ENCODE data around the gene ANKS3. TPM values are rescaled to one million over a fixed set of nuclear protein-coding genes. Genes with fewer than 3 reads are reported as not detected.

The ANKS3 gene
- total and polyA plus RNA-seq, 10 of the 15 experiments (the other 5 are each of a cell fraction or from before 2014, with no cell fraction given), result 0.29 to 14.2 (median 8.5) TPM

DNA sequence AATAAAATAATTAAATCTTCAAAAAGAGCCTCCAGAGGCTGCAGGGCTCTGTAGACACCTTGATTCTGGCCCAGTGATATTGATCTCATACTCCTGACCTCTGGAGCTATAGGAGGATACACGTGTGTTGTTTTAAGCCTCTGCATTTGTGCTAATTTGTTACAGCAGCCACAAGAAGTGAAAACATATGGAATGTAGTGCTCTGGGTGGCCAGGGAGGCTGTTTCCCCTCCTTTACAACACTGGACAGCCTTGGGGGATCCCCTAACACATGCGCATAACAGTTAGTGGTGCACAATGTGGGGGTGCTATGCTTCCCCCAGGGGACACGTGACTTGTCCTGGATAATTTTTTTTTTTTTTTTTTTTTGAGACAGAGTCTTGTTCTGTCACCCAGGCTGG, 37.6 kb upstream of the ANKS3 start:
- FAIRE-seq, result no peak
- TF ChIP-seq EED (IDR thresholded peaks at IDR 0.05; ENCODE audit: low read depth) (no peak), ZSCAN29 (IDR thresholded peaks at IDR 0.05) (no peak), NR2C1 (IDR thresholded peaks at IDR 0.05) (no peak), SPI1 (IDR thresholded peaks at IDR 0.05; ENCODE audit: borderline replicate concordance, insufficient read depth, low read depth, low read length) (no peak), MYC (IDR thresholded peaks at IDR 0.05; ENCODE audit: insufficient read depth, insufficient read length, insufficient replicate concordance, low read length, severe bottlenecking) (no peak), RB1 (IDR thresholded peaks at IDR 0.05; ENCODE audit: borderline replicate concordance) (no peak), PML (IDR thresholded peaks at IDR 0.05; ENCODE audit: low read length) (no peak), JUNB (IDR thresholded peaks at IDR 0.05) (no peak), KAT2A (conservative IDR thresholded peaks at IDR 0.05; ENCODE audit: control insufficient read depth, low read depth, low read length) (no peak), RCOR1 (conservative IDR thresholded peaks at IDR 0.05; ENCODE audit: low read depth, low read length) (no peak), FOXK2 (IDR thresholded peaks at IDR 0.05) (no peak), TCF12 (IDR thresholded peaks at IDR 0.05; ENCODE audit: low read depth, low read length) (no peak), SUZ12 (IDR thresholded peaks at IDR 0.05; ENCODE audit: unreplicated experiment) (no peak), ZNF384 (IDR thresholded peaks at IDR 0.05; ENCODE audit: borderline replicate concordance, low read depth, low read length) (0 out of 2 replicates have a peak, but pooled peaks have one; percentile 20), RAD51 (IDR thresholded peaks at IDR 0.05) (peak; percentile 79; the same call in 1 of the 2 replicates), CREM (IDR thresholded peaks at IDR 0.05; ENCODE audit: low read depth) (no peak), BHLHE40 (IDR thresholded peaks at IDR 0.05; ENCODE audit: borderline replicate concordance in 1 of 2, low read depth in 2 of 2, low read length in 1 of 2) (peak in 1 of 2 experiments; percentile 37; a peak in 1 of 4 replicates), KLF5 (IDR thresholded peaks at IDR 0.05; ENCODE audit: partially characterized antibody) (no peak)
- TF ChIP-seq, protein P1, sequence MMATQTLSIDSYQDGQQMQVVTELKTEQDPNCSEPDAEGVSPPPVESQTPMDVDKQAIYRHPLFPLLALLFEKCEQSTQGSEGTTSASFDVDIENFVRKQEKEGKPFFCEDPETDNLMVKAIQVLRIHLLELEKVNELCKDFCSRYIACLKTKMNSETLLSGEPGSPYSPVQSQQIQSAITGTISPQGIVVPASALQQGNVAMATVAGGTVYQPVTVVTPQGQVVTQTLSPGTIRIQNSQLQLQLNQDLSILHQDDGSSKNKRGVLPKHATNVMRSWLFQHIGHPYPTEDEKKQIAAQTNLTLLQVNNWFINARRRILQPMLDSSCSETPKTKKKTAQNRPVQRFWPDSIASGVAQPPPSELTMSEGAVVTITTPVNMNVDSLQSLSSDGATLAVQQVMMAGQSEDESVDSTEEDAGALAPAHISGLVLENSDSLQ (IDR thresholded peaks at IDR 0.05), result no peak
- TF ChIP-seq, protein P2, sequence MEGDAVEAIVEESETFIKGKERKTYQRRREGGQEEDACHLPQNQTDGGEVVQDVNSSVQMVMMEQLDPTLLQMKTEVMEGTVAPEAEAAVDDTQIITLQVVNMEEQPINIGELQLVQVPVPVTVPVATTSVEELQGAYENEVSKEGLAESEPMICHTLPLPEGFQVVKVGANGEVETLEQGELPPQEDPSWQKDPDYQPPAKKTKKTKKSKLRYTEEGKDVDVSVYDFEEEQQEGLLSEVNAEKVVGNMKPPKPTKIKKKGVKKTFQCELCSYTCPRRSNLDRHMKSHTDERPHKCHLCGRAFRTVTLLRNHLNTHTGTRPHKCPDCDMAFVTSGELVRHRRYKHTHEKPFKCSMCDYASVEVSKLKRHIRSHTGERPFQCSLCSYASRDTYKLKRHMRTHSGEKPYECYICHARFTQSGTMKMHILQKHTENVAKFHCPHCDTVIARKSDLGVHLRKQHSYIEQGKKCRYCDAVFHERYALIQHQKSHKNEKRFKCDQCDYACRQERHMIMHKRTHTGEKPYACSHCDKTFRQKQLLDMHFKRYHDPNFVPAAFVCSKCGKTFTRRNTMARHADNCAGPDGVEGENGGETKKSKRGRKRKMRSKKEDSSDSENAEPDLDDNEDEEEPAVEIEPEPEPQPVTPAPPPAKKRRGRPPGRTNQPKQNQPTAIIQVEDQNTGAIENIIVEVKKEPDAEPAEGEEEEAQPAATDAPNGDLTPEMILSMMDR (IDR thresholded peaks at IDR 0.05 in 2 of 3, conservative IDR thresholded peaks at IDR 0.05 in 1 of 3; ENCODE audit: control insufficient read depth in 2 of 3, extremely low read depth in 1 of 3, insufficient read depth in 1 of 3, low read depth in 3 of 3, low read length in 3 of 3), result no peak
- TF ChIP-seq, protein P3, sequence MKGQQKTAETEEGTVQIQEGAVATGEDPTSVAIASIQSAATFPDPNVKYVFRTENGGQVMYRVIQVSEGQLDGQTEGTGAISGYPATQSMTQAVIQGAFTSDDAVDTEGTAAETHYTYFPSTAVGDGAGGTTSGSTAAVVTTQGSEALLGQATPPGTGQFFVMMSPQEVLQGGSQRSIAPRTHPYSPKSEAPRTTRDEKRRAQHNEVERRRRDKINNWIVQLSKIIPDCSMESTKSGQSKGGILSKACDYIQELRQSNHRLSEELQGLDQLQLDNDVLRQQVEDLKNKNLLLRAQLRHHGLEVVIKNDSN (IDR thresholded peaks at IDR 0.05; ENCODE audit: borderline replicate concordance, extremely low read length, insufficient read depth, low read depth, low read length), result peak; percentile 25
- no TSS peak for BruUV-seq (replicated peaks)

More for the DNA sequence above, 37.6 kb upstream of the ANKS3 start:
- Histone ChIP-seq H3K36me3 (ENCODE audit: control insufficient read depth in 2 of 2, insufficient read depth in 2 of 2, low read length in 1 of 2) (no peaks in the 10 kb centered on the region), H3K27me3 (replicated peaks in 1 of 2; ENCODE audit: control insufficient read depth in 2 of 2, insufficient read depth in 2 of 2, low read length in 1 of 2) (no peaks in the 10 kb centered on the region), H4K20me1 (ENCODE audit: control insufficient read depth, insufficient read depth) (no peaks in the 10 kb centered on the region), H3K27ac (ENCODE audit: control insufficient read depth, insufficient read depth) (no peak overlapping the region), H3K9ac (ENCODE audit: control insufficient read depth, insufficient read depth, low read length) (no peak overlapping the region), H3K4me1 (ENCODE audit: control insufficient read depth, insufficient read depth, low read length) (0 out of 2 replicates have a peak, but pooled peaks cover 2% of the 10 kb centered on the region), H2AFZ (ENCODE audit: control insufficient read depth, low read depth, low read length) (no peak overlapping the region), H3K4me3 (no peak overlapping the region), H3K79me2 (ENCODE audit: control insufficient read depth, insufficient read depth, low read length) (peaks cover 6% of the 10 kb centered on the region), H3K4me2 (ENCODE audit: control insufficient read depth, insufficient read depth) (no peak overlapping the region), H3K9me3 (replicated peaks; ENCODE audit: control insufficient read depth, insufficient read depth, low read length) (no peaks in the 10 kb centered on the region)
- ATAC-seq, result no peak
- 23% methylated on average over 3 of the region's 3 CpGs for WGBS (ENCODE audit: insufficient coverage, insufficient replicate concordance, low lambda C conversion rate, missing lambda C conversion rate)
- intact Hi-C loops (cut with micrococcal nuclease; ENCODE audit: unreplicated experiment), result no loop called here
- ChIA-PET CTCF (no interaction called here), RAD21 (ENCODE audit: unreplicated experiment) (no interaction called here), POLR2A (interaction anchor here (0.7 kb wide), 1 partner anchor 205 kb away, joined by 3 read pairs; no protein-coding TSS in a partner anchor), SMC1A (ENCODE audit: uncharacterized antibody, unreplicated experiment) (no interaction called here)
- in situ Hi-C loops (cut with MboI), result no loop called here
- no peak for DNase-seq (ENCODE audit: low read depth, low spot score)
